ENCODE results near the gene CDKAL1. TPM values are rescaled to one million over a fixed set of nuclear protein-coding genes. Genes with fewer than 3 reads are reported as not detected.
A peak's percentile ranks its signal among the peaks of the same experiment; 100 is the strongest.

The CDKAL1 gene
- total and polyA plus RNA-seq, 9 of the 15 experiments (the other 6 are each of a cell fraction or from before 2014, with no cell fraction given): 11.2 to 36.3 (median 20.1) TPM

GRCh38 chr6:20575125-20575524, 40.9 kb downstream of the CDKAL1 start (continued):
- 0 out of 2 replicates have a peak, but pooled peaks have one; percentile 20 for TF ChIP-seq JUN (IDR thresholded peaks at IDR 0.05; ENCODE audit: borderline replicate concordance, low read depth, low read length)
- TF ChIP-seq JUN (CRISPR knock-in tag; IDR thresholded peaks at IDR 0.05; ENCODE audit: borderline replicate concordance): no peak
- TF ChIP-seq, protein P1, sequence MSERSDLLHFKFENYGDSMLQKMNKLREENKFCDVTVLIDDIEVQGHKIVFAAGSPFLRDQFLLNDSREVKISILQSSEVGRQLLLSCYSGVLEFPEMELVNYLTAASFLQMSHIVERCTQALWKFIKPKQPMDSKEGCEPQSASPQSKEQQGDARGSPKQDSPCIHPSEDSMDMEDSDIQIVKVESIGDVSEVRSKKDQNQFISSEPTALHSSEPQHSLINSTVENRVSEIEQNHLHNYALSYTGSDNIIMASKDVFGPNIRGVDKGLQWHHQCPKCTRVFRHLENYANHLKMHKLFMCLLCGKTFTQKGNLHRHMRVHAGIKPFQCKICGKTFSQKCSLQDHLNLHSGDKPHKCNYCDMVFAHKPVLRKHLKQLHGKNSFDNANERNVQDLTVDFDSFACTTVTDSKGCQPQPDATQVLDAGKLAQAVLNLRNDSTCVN (CRISPR knock-in tag; IDR thresholded peaks at IDR 0.05): no peak
- TF ChIP-seq CREB1 (IDR thresholded peaks at IDR 0.05): peak; percentile 62; the same call in 1 of the 2 replicates
- no peak for TF ChIP-seq CREB1 (CRISPR knock-in tag; IDR thresholded peaks at IDR 0.05)
- peak; percentile 86; the same call in 1 of the 2 replicates for TF ChIP-seq ZNF584 (CRISPR knock-in tag; IDR thresholded peaks at IDR 0.05; ENCODE audit: low read depth)
- TF ChIP-seq HMGN3 (IDR thresholded peaks at IDR 0.05; ENCODE audit: borderline replicate concordance, extremely low read depth, insufficient read length, low read depth, low read length): peak; percentile 83
- no peak for TF ChIP-seq BDP1 (IDR thresholded peaks at IDR 0.05; ENCODE audit: insufficient read depth, insufficient read length)
- TF ChIP-seq THRA (IDR thresholded peaks at IDR 0.05): no peak
- TF ChIP-seq, protein P2, sequence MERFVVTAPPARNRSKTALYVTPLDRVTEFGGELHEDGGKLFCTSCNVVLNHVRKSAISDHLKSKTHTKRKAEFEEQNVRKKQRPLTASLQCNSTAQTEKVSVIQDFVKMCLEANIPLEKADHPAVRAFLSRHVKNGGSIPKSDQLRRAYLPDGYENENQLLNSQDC (CRISPR knock-in tag; IDR thresholded peaks at IDR 0.05): no peak
- 0 out of 2 replicates have a peak, but pooled peaks have one; percentile 38 for TF ChIP-seq BCL6 (CRISPR knock-in tag; IDR thresholded peaks at IDR 0.05)
- TF ChIP-seq JUND (IDR thresholded peaks at IDR 0.05; ENCODE audit: borderline replicate concordance, low read depth, low read length): peak; percentile 72; the same call in 1 of the 2 replicates
- TF ChIP-seq JUND (tag; IDR thresholded peaks at IDR 0.05; ENCODE audit: borderline replicate concordance, low read depth, low read length): no peak; the same call in 2 of the 3 replicates
- no peak for TF ChIP-seq XRCC4 (IDR thresholded peaks at IDR 0.05; ENCODE audit: extremely low read depth, insufficient read depth, insufficient read length)
- no peak for TF ChIP-seq PBX2 (CRISPR knock-in tag; IDR thresholded peaks at IDR 0.05; ENCODE audit: low read depth)
- peak; percentile 81 for TF ChIP-seq PBX2 (tag; conservative IDR thresholded peaks at IDR 0.05; ENCODE audit: low read depth)
- peak; percentile 48; the same call in 1 of the 2 replicates for TF ChIP-seq GABPA (tag; conservative IDR thresholded peaks at IDR 0.05; ENCODE audit: low read depth)
- TF ChIP-seq SRSF3 (IDR thresholded peaks at IDR 0.05; ENCODE audit: insufficient read depth, low read length): no peak
- peak; percentile 97 for TF ChIP-seq ZNF644 (tag; IDR thresholded peaks at IDR 0.05; ENCODE audit: low read depth)
- no peak for TF ChIP-seq GMEB1 (CRISPR knock-in tag; IDR thresholded peaks at IDR 0.05)
- TF ChIP-seq, protein P3, sequence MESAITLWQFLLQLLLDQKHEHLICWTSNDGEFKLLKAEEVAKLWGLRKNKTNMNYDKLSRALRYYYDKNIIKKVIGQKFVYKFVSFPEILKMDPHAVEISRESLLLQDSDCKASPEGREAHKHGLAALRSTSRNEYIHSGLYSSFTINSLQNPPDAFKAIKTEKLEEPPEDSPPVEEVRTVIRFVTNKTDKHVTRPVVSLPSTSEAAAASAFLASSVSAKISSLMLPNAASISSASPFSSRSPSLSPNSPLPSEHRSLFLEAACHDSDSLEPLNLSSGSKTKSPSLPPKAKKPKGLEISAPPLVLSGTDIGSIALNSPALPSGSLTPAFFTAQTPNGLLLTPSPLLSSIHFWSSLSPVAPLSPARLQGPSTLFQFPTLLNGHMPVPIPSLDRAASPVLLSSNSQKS (CRISPR knock-in tag; IDR thresholded peaks at IDR 0.05): no peak

Data from K562 (cell line).